Fibroblast of skin of scalp (primary cell): ENCODE results near the gene ATXN7.

Source experiments
- DNase-seq: peaks from one replicate; pipeline ENCODE4 v3.0.0-alpha.2; 2013

ATXN7 gene

GRCh38 chr3:63905731-63906620 lies 42.3 kb downstream of the ATXN7 start:
- DNase-seq: no peak

- DNase-seq: peak; percentile 44
Measured at GRCh38 chr3:63908081-63908736, 44.5 kb downstream of the ATXN7 start.

GRCh38 chr3:63908776-63909175 lies 45.1 kb downstream of the ATXN7 start:
- DNase-seq: no peak

- no peak for DNase-seq
Measured at GRCh38 chr3:63909431-63909830, 45.8 kb downstream of the ATXN7 start.

- DNase-seq: no peak
Measured at GRCh38 chr3:63910001-63910400, 46.3 kb downstream of the ATXN7 start.

GRCh38 chr3:63910891-63911290 lies 47.2 kb downstream of the ATXN7 start:
- DNase-seq: no peak

- no peak for DNase-seq
Measured at GRCh38 chr3:63911509-63911872, 47.8 kb downstream of the ATXN7 start.

- DNase-seq: peak; percentile 92
Measured at GRCh38 chr3:63911873-63912767, 48.5 kb downstream of the ATXN7 start, which contains the start of gene SCAANT1. Gene SCAANT1, minus strand, starts transcription at chr3:63912383.

GRCh38 chr3:63912768-63913588 lies 49.3 kb downstream of the ATXN7 start:
- no peak for DNase-seq

GRCh38 chr3:63914312-63914711 lies 50.6 kb downstream of the ATXN7 start:
- DNase-seq: peak; percentile 65

- peak; percentile 46 for DNase-seq
Measured at GRCh38 chr3:63918321-63918720, 54.7 kb downstream of the ATXN7 start.

- DNase-seq: no peak
Measured at GRCh38 chr3:63920001-63920400, 56.3 kb downstream of the ATXN7 start.

GRCh38 chr3:63921741-63922482 lies 58.2 kb downstream of the ATXN7 start:
- no peak for DNase-seq

GRCh38 chr3:63922491-63923199 lies 59.0 kb downstream of the ATXN7 start:
- DNase-seq: no peak

GRCh38 chr3:63926309-63926708 lies 62.6 kb downstream of the ATXN7 start:
- DNase-seq: no peak

GRCh38 chr3:63927422-63928280 lies 64.0 kb downstream of the ATXN7 start:
- DNase-seq: no peak

GRCh38 chr3:63931290-63931689 lies 67.6 kb downstream of the ATXN7 start:
- no peak for DNase-seq

GRCh38 chr3:63932509-63933212 lies 69.0 kb downstream of the ATXN7 start:
- no peak for DNase-seq

GRCh38 chr3:63933459-63933858 lies 69.8 kb downstream of the ATXN7 start:
- DNase-seq: no peak
